Tibial nerve (tissue), 4 donors: ENCODE data around the gene EMX2. TPM values are rescaled to one million over a fixed set of nuclear protein-coding genes. Genes with fewer than 3 reads are reported as not detected.

ENCODE experiments used
- DNase-seq, 2 donors: peaks; one replicate each; pipeline ENCODE4 v3.0.0-alpha.2; 2019; ENCODE audit warnings: low spot score in 2 of 2
- H3K27ac ChIP-seq, 4 donors: fragments of 200-600 bp; sonication (generic) in 3 of 4; one replicate each; pipeline ENCODE4 v1.5.1; 2017 to 2019; ENCODE audit warnings: mild to moderate bottlenecking in 1 of 4
- H3K27me3 ChIP-seq, 2 donors: fragments of 200-600 bp; sonication (generic) in 1 of 2; one replicate each; pipeline versions ENCODE4 v1.5.1 to v1.6.0; 2017 to 2019
- H3K36me3 ChIP-seq, 3 donors: fragments of 200-600 bp; sonication (generic); one replicate each; pipeline ENCODE4 v1.5.1; 2018 to 2019
- H3K4me1 ChIP-seq, 4 donors: fragments of 200-600 bp; sonication (generic) in 3 of 4; one replicate each; pipeline ENCODE4 v1.5.1; 2017 to 2019
- H3K4me3 ChIP-seq, 4 donors: fragments of 200-600 bp; sonication (generic) in 3 of 4; one replicate each; pipeline ENCODE4 v1.5.1; 2017 to 2019; ENCODE audit warnings: mild to moderate bottlenecking in 1 of 4, moderate library complexity in 1 of 4
- H3K9me3 ChIP-seq, 4 donors: fragments of 200-600 bp; sonication (generic) in 3 of 4; one replicate each; pipeline ENCODE4 v1.5.1; 2017 to 2019
- EP300 ChIP-seq, 2 donors: sonication (generic); formaldehyde crosslinking; IDR thresholded peaks; one replicate each; pipeline ENCODE4 v1.6.1; 2017; ENCODE audit warnings: antibody characterized with exemption in 2 of 2, mild to moderate bottlenecking in 1 of 2
- POLR2A ChIP-seq, 2 donors: fragments of 450-650 bp; IDR thresholded peaks; one replicate each; pipeline ENCODE4 v1.6.1; 2017; ENCODE audit warnings: antibody characterized with exemption in 2 of 2, mild to moderate bottlenecking in 2 of 2, moderate library complexity in 2 of 2
- WGBS, 2 donors: methylation state at CpG; one replicate each; pipeline ENCODE4 v1.1.5; 2018; 5-methylcytosine and 5-hydroxymethylcytosine counted together
- total RNA-seq, 4 donors: library from RNA; depleted of rRNA; stranded (reverse); fragments of >200 nt; gene quantifications; one replicate each; pipeline ENCODE4 v1.1.0, GENCODE V29; 2016
- TF ChIP-seq, protein P1 (sequence below), 5 experiments: fragments of 200-600 bp in 3 of 5; fragments of 450-650 bp in 2 of 5; sonication (generic) in 3 of 5; IDR thresholded peaks; one replicate each; pipeline ENCODE4 v1.5.1; 2016 to 2019; ENCODE audit warnings: antibody characterized with exemption in 5 of 5, mild to moderate bottlenecking in 3 of 5, moderate library complexity in 2 of 5

Gene EMX2
- total RNA-seq, 4 donors from 2014 or later = 0.44 to 2.3 (median 1.1) TPM

DNA sequence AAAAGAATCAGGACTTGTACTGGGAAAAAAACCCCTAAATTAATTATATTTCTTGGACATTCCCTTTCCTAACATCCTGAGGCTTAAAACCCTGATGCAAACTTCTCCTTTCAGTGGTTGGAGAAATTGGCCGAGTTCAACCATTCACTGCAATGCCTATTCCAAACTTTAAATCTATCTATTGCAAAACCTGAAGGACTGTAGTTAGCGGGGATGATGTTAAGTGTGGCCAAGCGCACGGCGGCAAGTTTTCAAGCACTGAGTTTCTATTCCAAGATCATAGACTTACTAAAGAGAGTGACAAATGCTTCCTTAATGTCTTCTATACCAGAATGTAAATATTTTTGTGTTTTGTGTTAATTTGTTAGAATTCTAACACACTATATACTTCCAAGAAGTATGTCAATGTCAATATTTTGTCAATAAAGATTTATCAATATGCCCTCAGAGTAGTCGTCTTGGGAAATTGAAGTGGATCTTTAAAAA, 6.6 kb downstream of the EMX2 start:
- 34 to 35% methylated on average over 6 of the region's 6 CpGs for WGBS, 2 donors
- peaks cover 0 to 100% of the 10 kb centered on the region in 2 donors for H3K27me3 ChIP-seq
- H3K9me3 ChIP-seq = no peaks in the 10 kb centered on the region
- H3K27ac ChIP-seq = no peak overlapping the region
- no peak for TF ChIP-seq EP300 (IDR thresholded peaks at IDR 0.05)
- TF ChIP-seq, protein P1, sequence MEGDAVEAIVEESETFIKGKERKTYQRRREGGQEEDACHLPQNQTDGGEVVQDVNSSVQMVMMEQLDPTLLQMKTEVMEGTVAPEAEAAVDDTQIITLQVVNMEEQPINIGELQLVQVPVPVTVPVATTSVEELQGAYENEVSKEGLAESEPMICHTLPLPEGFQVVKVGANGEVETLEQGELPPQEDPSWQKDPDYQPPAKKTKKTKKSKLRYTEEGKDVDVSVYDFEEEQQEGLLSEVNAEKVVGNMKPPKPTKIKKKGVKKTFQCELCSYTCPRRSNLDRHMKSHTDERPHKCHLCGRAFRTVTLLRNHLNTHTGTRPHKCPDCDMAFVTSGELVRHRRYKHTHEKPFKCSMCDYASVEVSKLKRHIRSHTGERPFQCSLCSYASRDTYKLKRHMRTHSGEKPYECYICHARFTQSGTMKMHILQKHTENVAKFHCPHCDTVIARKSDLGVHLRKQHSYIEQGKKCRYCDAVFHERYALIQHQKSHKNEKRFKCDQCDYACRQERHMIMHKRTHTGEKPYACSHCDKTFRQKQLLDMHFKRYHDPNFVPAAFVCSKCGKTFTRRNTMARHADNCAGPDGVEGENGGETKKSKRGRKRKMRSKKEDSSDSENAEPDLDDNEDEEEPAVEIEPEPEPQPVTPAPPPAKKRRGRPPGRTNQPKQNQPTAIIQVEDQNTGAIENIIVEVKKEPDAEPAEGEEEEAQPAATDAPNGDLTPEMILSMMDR (IDR thresholded peaks at IDR 0.05) = no peak
- TF ChIP-seq POLR2A (IDR thresholded peaks at IDR 0.05) = no peak
- no peaks in the 10 kb centered on the region for H3K36me3 ChIP-seq
- DNase-seq = no peak
- H3K4me1 ChIP-seq = peaks cover 0 to 73% (median 16%) of the 10 kb centered on the region in 4 donors
- H3K4me3 ChIP-seq = no peak overlapping the region

DNA sequence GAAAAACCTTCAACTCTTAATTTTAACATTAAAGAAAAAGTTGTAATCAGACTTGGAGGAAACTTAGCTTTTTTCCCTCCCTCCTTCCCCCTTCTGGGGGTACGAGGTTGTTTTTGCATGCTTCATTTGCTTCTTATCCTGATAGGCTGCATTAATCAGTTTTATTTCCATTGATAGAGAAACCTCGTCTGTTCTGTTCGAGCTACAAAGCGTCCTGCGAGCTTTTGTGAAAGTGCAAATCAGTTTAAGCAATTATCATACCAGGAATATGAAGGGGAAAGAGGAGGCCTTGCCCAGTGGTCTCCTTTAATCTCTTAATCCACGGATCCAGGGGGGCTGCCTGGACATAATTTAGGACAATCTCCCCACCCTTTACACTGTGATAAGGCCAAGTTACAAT, 7.5 kb downstream of the EMX2 start:
- H3K27me3 ChIP-seq = peaks cover 0 to 100% of the 10 kb centered on the region in 2 donors
- WGBS, 2 donors = 20 to 29% methylated on average over 6 of the region's 6 CpGs
- no peak for DNase-seq
- H3K4me1 ChIP-seq = peaks cover 0 to 66% (median 11%) of the 10 kb centered on the region in 4 donors
- TF ChIP-seq POLR2A (IDR thresholded peaks at IDR 0.05) = no peak
- TF ChIP-seq, protein P1 (IDR thresholded peaks at IDR 0.05) = no peak
- no peak for TF ChIP-seq EP300 (IDR thresholded peaks at IDR 0.05)
- H3K4me3 ChIP-seq = no peak overlapping the region
- H3K9me3 ChIP-seq = no peaks in the 10 kb centered on the region
- H3K27ac ChIP-seq = no peak overlapping the region
- H3K36me3 ChIP-seq = no peaks in the 10 kb centered on the region

DNA sequence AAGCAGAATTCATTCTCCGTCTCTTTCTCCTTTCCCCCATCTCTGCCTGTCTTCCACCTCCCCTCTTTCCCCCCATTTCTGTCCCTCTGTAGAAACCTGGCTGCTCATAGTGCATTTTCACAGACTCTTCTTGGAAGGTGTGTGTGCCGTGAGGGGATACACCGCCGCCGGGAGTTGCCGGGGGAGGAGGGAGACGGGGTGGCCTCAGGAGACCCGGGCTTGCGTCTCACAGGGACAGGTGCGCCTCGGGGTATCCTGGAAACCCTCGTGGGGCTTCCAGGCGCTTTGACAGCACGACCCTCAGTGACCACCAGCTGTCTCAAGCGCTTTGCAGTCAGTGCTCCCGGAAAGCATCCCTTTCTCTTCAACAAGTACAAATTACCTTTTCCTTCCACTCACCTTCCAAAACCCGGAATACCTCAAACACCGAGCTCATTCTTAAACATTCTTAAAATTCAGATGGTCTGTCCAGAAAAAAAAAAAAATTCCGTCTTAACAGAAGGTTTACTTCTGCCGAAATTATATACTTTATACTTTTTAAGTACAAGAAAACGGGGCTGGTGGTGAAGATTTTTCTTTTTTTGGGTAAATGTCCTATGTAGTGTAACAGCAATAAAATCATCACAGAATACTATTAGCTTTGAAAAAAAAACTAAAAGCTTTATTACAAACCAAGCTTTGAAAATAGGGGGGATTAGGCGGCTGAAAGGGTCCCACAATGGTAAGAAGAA, 8.2 kb downstream of the EMX2 start:
- Histone ChIP-seq H3K27ac (no peak overlapping the region), H3K9me3 (no peaks in the 10 kb centered on the region), H3K4me3 (no peak overlapping the region), H3K27me3 (peaks cover 0 to 100% of the 10 kb centered on the region in 2 donors), H3K36me3 (no peaks in the 10 kb centered on the region), H3K4me1 (peaks cover 0 to 59% (median 5%) of the 10 kb centered on the region in 4 donors)
- WGBS, 2 donors = 10 to 15% methylated on average over 22 of the region's 22 CpGs
- DNase-seq = no peak
- TF ChIP-seq POLR2A (IDR thresholded peaks at IDR 0.05) = no peak
- TF ChIP-seq, protein P1 (IDR thresholded peaks at IDR 0.05) = no peak
- TF ChIP-seq EP300 (IDR thresholded peaks at IDR 0.05) = no peak

DNA sequence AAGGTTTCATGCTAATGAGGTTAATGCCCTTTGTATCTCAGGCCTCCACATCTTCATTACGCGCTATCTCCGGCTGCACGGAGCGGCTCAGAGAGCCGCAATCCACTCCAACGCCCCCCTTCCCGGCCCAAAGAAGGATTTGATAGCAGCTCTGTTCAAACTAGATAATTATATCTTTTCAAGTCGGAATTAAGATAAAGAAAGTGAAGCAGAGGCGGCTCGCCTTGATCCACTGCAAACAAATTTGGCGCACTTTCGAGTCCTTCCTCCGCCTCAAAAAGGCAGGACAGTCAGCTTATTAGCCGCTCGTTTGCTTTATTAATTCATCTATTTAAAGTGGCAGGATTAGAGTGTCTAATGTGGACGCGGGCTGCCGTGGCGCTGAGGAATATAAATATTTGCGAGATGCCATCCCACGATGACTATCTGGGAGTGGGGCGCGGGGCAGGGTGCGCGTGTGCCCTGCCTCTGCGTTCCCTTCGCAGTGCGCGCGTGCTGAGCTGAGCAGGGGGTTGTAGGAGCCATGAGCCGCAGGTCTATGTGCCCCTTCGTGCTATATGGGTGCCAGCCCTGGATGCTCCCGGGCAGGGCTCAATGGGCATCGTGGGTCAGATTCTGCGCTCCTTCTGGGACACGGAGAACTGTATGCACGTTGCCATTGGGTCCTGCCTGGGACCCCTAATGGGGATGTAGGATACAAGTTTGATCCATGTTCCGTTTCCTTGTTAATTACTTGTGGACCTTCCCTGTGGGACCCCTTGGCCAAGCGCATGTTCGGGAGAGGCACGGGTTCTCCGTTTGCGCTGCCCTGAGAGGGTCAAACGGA, 9.0 kb downstream of the EMX2 start:
- no peak for DNase-seq
- peaks cover 0 to 100% of the 10 kb centered on the region in 2 donors for H3K27me3 ChIP-seq
- no peaks in the 10 kb centered on the region for H3K36me3 ChIP-seq
- no peak overlapping the region for H3K4me3 ChIP-seq
- no peak overlapping the region for H3K27ac ChIP-seq
- H3K4me1 ChIP-seq = peaks cover 0 to 51% (median 5%) of the 10 kb centered on the region in 4 donors
- no peaks in the 10 kb centered on the region for H3K9me3 ChIP-seq
- no peak for TF ChIP-seq EP300 (IDR thresholded peaks at IDR 0.05)
- TF ChIP-seq, protein P1 (IDR thresholded peaks at IDR 0.05) = no peak
- no peak for TF ChIP-seq POLR2A (IDR thresholded peaks at IDR 0.05)
- WGBS, 2 donors = 11 to 14% methylated on average over 40 to 42 of the region's 45 CpGs
